HL-60/S4 (cell line): ENCODE measurements around the gene LUC7L3.
"Not testable (repeated sequence)": the region's sequence is repeated elsewhere in the genome, so short reads cannot be mapped to it uniquely, and the experiment has no call there.

Experiments
- in situ Hi-C: fragments of 300-500 bp; cut with MboI; formaldehyde crosslinking; loops from 2 replicates; pipeline ENCODE4 v1.14.3; 2022; ENCODE audit warnings: low sequenced_read_pairs

LUC7L3 gene, protein sequence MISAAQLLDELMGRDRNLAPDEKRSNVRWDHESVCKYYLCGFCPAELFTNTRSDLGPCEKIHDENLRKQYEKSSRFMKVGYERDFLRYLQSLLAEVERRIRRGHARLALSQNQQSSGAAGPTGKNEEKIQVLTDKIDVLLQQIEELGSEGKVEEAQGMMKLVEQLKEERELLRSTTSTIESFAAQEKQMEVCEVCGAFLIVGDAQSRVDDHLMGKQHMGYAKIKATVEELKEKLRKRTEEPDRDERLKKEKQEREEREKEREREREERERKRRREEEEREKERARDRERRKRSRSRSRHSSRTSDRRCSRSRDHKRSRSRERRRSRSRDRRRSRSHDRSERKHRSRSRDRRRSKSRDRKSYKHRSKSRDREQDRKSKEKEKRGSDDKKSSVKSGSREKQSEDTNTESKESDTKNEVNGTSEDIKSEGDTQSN

DNA sequence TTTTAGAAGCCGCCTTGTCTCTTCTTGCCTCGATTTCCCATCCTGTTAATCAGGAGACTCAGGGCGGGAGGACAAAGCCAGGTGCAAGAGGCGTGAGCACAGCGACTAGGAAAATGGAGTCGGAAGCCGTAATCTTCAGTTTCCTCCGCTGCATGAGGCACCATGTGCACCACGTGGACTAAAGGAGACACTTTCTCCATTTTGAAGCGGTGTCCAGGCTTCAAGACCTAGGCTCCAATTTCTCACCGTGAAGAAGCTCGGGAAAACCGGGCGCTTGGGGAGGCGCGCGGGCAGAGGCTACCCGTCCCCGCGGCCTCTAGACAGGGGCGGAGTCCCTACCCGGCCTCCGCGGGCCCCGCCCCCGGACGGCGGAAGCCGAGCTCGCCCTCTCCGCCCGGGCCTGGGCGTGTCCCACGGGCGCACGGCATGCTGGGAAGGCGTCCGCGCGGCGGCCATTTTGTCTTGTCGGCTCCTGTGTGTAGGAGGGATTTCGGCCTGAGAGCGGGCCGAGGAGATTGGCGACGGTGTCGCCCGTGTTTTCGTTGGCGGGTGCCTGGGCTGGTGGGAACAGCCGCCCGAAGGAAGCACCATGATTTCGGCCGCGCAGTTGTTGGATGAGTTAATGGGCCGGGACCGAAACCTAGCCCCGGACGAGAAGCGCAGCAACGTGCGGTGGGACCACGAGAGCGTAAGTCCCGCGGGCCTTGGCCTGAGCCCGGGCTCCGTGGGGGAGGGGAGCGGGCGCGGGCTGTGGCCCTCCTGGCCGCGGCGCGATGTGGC lies at the start of gene LUC7L3:
LUC7L3 (plus strand) TSS at position 460 of the 780 bp plus-strand sequence; CDS start at position 590, 130 bp downstream.
- in situ Hi-C loops: no loop called here

GRCh38 chr17:50672071-50672470 lies 47.3 kb upstream of the LUC7L3 start:
- in situ Hi-C loops: no loop called here

- in situ Hi-C loops: no loop called here
Observed at GRCh38 chr17:50672831-50673551, 46.4 kb upstream of the LUC7L3 start.

- in situ Hi-C loops: no loop called here
Observed at GRCh38 chr17:50675190-50675589, 44.2 kb upstream of the LUC7L3 start.

- in situ Hi-C loops: no loop called here
Observed at GRCh38 chr17:50675627-50676026, 43.8 kb upstream of the LUC7L3 start.

DNA sequence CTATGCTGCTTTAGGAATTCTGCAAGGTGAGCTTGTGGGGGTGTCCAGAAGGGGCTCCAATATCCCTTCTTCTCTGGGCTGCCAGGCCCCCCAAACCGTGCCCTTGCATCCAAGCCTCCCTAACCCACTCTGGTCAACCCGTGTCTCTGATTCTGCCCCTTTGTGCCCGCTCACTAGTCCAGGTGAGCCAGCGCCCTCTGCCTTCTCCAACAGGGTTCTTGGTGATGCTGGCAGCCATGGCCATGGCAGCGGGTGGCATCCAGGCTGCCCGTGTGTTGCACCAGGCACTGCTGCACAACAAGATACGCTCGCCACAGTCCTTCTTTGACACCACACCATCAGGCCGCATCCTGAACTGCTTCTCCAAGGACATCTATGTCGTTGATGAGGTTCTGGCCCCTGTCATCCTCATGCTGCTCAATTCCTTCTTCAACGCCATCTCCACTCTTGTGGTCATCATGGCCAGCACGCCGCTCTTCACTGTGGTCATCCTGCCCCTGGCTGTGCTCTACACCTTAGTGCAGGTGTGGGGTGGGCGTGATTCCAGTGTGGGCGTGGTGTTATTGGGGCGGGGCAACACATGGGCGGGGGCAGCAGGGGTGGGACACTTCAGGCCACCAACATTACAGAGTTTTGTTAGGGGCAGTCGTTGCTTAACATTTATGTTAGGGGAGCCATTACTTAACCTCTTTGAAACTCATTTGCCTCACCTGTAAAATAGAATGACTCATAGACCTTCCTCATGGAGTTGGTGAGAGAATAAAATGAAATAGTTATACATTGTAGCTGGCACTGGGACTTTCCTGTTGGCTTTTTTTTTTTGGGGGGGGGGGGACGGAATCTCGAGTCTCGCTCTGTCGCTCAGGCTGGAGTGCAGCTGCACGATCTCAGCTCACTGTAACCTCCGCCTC lies 43.1 kb upstream of the LUC7L3 start:
- in situ Hi-C loops: no loop called here

DNA sequence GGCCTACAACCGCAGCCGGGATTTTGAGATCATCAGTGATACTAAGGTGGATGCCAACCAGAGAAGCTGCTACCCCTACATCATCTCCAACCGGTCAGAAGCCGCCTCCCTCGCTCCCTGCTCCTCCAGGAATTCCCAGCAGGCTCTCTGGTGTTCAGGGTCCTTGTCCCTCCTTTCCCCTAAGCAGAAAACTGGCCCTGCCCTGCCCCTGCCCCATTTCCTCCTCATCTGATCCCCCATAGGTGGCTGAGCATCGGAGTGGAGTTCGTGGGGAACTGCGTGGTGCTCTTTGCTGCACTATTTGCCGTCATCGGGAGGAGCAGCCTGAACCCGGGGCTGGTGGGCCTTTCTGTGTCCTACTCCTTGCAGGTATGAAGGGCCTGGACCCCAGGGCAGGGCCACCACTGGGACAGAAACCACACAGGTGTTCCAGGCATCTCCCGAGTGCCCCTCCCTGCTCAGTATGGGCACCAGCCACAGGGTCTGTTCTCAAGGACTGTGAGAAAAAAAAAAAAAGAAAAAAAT lies 41.5 kb upstream of the LUC7L3 start:
- in situ Hi-C loops: no loop called here

GRCh38 chr17:50679008-50679544 lies 40.3 kb upstream of the LUC7L3 start:
- in situ Hi-C loops: no loop called here

DNA sequence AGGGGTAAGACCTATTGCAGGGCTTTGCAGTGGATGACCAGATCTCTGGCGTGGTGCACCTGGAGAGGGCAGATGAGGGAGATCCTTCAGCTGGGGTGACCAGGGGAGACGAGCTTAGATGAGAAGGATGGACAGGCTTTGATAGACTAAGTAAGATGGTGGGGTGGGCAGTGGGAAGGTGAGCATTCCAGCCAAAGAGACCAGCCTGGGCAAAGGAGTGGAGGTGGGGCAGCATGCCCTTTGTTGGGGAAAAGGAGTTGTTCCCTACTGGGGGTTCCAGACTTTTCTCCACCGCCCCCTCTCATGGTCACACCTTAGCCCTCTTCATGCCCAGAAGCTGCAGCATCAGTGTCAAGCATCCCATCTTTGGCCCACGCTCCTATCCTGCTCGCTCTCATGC lies 39.3 kb upstream of the LUC7L3 start:
- in situ Hi-C loops: no loop called here

DNA sequence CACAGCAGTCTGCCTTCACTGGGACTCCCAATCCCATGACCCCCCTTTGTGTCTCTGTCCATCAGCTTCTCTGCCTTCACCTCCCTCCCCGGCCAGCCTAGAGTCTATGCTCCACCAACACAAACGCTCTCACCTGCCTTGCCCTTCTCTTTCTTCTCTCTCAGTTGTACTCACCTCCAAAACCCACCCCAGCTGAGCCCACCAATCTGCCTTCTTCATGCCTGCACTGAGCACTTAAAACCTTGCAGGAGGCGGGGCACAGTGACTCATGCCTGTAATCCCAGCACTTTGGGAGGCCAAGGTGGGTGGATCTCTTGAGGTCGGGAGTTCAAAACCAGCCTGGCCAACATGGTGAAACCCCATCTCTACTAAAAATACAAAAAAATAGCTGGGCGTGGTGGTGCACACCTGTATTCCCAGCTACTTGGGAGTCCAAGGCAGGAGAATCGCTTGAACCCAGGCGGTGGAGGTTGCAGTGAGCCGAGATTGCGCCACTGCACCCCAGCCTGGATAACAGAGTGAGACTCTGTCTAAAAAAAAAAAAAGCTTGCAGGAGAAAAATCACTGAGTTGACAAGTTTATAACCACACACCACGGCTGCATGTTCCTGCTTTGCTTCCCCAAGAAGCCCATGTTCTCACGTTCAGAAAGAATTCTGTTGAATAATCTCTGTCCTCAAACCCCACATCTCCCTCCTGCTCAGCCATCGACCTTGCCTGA lies 38.7 kb upstream of the LUC7L3 start:
- in situ Hi-C loops: not testable (repeated sequence)

- in situ Hi-C loops: no loop called here
Observed at GRCh38 chr17:50681263-50682200, 37.9 kb upstream of the LUC7L3 start.

DNA sequence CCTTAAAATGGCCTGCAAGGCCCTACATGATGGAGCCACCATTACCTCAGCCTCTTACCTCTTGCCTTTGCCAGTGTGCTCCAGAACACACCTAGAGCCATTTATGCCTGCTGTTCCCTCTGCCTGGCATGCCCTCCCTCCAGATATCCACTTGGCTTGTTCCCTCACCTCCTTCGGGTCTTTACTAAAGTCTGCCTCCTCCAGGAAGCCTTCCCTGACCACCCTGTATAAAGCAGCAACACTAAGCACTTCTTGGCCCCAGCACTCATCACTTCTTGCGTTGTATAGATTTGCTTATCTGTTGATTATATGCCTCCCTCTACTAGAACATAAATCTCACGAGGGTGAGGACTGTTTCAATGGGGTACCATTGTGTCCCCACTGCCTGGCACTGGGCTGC lies 37.0 kb upstream of the LUC7L3 start:
- in situ Hi-C loops: no loop called here

DNA sequence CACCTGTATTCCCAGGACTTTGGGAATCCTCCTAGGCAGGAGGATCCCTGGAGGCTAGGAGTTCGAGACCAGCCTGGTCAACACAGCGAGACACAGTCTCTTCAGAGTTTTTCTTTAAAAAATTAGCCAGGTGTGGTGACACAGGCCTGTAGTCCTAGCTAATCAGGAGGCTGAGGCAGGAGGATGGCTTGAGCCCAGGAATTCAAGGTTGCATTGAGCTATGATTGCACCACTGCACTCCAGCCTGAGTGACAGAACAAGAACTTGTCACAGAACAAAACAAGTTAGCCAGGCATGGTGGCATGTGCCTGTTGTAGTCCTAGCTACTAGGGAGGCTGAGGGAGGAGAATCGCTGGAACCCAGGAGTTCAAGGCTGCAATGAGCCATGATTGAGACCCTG lies 36.5 kb upstream of the LUC7L3 start:
- in situ Hi-C loops: no loop called here

DNA sequence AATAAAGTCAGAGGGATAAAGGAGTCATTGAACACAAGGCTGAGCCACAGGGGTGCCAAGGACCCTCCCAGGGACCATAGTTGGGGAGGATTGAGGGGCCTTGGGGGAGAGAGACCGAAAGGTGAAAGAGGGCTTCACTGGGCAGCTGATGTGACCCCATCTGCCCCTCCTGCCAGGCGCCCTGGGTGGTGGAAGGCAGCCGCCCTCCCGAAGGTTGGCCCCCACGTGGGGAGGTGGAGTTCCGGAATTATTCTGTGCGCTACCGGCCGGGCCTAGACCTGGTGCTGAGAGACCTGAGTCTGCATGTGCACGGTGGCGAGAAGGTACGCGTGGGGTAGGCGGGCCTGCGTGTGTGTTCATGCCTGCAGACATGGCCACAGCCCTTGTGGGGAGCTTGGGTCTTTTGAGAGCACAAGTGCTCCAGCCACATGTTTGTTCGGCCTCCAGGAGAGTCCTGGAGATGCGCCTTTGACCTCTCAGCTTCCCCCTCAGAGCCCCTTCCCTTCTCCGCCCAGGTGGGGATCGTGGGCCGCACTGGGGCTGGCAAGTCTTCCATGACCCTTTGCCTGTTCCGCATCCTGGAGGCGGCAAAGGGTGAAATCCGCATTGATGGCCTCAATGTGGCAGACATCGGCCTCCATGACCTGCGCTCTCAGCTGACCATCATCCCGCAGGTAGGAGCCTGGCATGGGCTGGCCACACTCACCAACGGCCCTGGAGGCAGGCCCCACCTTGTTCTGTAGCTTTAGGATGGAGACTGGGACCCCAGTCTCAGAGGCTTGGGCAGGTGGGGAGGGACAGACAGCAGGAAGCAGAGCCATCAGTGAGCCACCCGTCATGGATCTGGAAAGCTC lies 35.7 kb upstream of the LUC7L3 start:
- in situ Hi-C loops: no loop called here

- in situ Hi-C loops: no loop called here
Observed at GRCh38 chr17:50684288-50684611, 35.2 kb upstream of the LUC7L3 start.

DNA sequence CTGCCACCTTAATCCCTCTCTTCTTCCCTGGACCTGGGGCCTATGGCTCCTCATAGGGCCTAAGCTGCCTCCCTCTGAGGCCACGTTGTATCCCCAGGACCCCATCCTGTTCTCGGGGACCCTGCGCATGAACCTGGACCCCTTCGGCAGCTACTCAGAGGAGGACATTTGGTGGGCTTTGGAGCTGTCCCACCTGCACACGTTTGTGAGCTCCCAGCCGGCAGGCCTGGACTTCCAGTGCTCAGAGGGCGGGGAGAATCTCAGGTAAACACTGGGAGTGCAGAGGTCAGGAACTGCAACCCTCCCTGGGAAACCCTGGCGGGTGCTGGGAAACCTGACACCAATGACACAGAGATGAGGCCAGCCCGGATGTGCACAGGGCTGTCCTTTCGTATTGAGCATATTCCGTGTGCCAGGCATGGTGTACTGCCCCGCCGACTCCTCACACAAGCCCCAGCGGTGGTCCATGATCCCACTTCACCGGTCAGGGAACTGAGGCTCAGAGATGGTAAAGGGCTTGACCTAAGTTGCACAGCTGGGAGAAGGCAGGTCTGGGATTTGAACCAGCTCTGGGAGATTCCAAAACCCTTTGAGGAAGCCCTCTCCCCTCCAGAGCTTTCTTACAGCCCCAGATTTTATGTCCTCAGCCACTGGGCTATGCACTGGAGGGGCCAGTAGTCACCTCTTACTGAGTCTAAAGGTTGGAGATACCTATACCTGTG lies 34.6 kb upstream of the LUC7L3 start:
- in situ Hi-C loops: no loop called here

- in situ Hi-C loops: no loop called here
Observed at GRCh38 chr17:50685334-50685665, 34.1 kb upstream of the LUC7L3 start.
